GM12801 (cell line): ENCODE data around the gene FAM83D.

ENCODE experiments used
- CTCF ChIP-seq: IDR thresholded peaks from one replicate; pipeline ENCODE4 v1.5.1; 2011; ENCODE audit warnings: control low read depth; ENCODE audit not compliant: insufficient read length; ENCODE audit errors: extremely low read depth

Gene FAM83D

GRCh38 chr20:38896009-38896594 lies 30.1 kb upstream of the FAM83D start:
- no peak for TF ChIP-seq CTCF

GRCh38 chr20:38897267-38897666 lies 28.9 kb upstream of the FAM83D start:
- no peak for TF ChIP-seq CTCF

GRCh38 chr20:38900606-38901005 lies 25.6 kb upstream of the FAM83D start:
- TF ChIP-seq CTCF = no peak

- no peak for TF ChIP-seq CTCF
Observed at GRCh38 chr20:38902601-38903000, 23.6 kb upstream of the FAM83D start.

- TF ChIP-seq CTCF = no peak
Observed at GRCh38 chr20:38903335-38903734, 22.9 kb upstream of the FAM83D start.

- TF ChIP-seq CTCF = no peak
Observed at GRCh38 chr20:38905375-38905774, 20.8 kb upstream of the FAM83D start.

GRCh38 chr20:38907918-38908677 lies 18.1 kb upstream of the FAM83D start:
- TF ChIP-seq CTCF = no peak
